Colon (tissue), 2 donors: ENCODE results near the gene RPAP3.
A peak's percentile ranks its signal among the peaks of the same experiment; 100 is the strongest.

Source experiments
- FAIRE-seq: peaks from 2 replicates; lab custom pipeline; 2012; peaks lifted over from hg19 to GRCh38; lab: Jason Lieb, UNC
- donor health status: control.
- donor health status: control.

RPAP3 gene, protein sequence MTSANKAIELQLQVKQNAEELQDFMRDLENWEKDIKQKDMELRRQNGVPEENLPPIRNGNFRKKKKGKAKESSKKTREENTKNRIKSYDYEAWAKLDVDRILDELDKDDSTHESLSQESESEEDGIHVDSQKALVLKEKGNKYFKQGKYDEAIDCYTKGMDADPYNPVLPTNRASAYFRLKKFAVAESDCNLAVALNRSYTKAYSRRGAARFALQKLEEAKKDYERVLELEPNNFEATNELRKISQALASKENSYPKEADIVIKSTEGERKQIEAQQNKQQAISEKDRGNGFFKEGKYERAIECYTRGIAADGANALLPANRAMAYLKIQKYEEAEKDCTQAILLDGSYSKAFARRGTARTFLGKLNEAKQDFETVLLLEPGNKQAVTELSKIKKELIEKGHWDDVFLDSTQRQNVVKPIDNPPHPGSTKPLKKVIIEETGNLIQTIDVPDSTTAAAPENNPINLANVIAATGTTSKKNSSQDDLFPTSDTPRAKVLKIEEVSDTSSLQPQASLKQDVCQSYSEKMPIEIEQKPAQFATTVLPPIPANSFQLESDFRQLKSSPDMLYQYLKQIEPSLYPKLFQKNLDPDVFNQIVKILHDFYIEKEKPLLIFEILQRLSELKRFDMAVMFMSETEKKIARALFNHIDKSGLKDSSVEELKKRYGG

DNA sequence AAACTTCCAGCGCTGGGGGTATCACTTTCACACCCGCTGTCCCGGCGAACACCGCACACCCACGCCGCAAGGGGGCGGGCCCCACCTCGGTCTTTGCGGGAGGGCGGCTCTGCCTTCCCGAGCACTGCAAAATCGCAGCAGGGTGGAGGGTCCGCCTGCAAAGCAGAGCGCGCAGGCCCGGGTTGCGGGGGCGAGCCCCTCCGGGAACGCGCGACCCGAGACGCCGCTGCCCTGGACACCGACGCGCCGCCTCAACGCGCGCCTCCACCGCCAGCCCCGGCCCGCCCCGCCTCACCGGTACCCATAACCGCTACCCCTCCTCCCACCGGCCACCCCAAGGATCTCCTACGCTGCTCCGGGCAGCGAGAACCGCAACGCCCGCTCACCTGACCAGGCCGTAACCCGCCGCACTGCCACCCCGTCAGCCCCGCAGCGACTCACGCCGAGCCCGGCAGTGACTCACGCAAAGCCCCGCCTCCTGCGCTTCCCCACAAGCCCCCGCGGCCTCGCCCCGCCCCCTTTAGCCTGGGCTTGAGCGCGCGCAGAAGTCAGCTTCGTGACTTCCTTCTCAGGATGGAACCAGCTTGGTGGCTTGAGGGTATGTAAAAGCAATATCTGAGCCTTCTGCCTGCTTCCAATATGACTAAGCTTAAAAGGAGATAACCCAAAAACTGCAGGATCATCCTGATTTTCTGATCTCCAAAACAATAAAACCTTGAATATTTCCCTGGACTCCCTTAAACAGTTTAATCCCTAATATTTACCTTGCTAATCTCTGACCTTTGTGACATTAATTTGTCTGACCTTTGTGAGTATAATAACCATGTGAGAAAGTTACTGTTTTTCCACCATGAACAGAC lies at the start of gene RPAP3:
RPAP3 (minus strand) TSS at position 465 of the 860 bp plus-strand sequence. CDS start 3,190 bp downstream, outside the sequence.
- FAIRE-seq, result peak; percentile 31

- FAIRE-seq, result no peak
Observed at GRCh38 chr12:47754881-47755280, 49.1 kb upstream of the RPAP3 start.

GRCh38 chr12:47754126-47754525 lies 48.3 kb upstream of the RPAP3 start:
- FAIRE-seq, result no peak

DNA sequence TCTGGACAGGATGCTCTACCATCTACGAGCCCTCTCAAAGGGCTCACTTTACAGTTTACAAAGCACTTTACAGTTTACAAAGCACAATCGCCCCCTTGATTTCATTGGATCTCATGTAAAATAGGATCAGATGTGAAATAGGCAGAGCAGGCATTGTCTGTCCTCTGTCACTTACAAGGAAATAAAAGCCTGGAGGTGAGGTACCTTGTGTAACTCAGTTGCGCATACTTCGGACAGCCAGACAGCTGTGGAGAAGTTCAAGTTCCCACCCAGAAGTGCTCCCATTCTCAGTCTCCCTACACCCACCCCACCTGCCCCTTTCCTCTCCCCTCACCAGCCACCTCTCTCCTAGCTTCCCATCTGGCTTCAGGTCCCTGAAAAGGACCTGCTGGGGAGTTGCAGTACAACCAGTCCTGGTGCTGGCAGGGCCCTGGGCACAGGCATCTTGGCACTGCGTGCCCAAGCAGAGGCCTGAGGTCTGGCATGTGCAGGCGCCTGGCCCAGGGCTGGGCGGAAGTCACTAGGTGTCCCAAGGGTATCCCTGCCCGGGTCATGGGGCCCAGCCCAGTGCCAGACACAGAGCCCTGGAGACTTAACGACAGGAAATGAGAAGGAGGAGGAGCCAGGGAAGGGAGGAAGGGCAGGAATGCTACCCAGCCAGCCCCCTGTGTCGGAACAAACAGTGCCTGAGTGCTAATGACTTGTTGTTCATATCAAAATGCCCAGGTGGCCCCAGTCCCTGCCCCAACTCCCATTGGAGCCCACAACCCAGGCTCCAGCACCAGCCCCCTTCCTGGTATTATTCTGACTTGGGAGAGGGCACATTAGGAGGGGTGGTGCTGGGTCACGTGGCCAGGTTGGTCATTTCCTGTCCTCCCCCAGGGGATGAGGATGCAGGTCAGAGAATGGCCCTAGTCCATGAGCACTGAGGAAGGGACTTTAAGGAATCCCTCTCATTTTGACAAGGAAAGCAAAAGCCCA lies 47.5 kb upstream of the RPAP3 start:
- no peak for FAIRE-seq

DNA sequence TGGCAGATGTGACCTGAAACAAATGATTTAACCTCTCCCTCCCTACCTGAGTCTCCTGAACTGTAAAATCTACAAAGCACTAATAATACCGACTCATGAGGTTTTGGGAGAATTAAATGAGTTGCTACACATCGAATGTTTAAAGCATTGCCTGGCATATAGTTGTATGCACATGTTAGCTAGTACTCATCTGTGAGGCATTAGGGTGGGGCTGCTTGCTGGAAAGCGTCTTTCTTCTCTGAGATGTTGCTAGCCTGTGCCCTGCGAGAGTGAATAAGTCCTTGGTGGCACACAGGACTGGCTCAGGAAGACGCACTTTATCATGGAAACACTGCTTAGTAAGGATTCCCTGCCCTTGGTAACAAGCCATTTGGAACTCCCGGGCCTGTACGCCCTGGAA lies 46.7 kb upstream of the RPAP3 start:
- FAIRE-seq, result no peak

DNA sequence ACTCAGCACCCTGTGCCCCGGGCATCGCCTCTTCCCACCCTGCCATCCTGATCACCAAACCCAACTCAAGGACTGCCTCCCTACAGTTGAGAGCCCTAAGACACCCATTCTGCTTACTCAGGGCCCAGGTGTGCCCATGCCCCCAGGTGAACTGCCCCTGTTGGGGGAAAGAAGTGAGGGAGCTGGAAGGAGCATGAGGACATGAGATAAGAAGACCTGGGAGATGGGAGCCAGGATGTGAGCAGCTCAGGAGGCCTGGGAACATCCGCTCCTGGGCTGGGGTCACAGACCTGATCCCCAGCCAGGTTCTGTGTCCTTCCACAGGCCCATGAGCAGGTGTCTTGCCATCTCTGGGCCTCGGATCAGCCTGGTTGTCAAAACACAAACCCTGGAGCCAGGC lies 46.3 kb upstream of the RPAP3 start:
- no peak for FAIRE-seq

DNA sequence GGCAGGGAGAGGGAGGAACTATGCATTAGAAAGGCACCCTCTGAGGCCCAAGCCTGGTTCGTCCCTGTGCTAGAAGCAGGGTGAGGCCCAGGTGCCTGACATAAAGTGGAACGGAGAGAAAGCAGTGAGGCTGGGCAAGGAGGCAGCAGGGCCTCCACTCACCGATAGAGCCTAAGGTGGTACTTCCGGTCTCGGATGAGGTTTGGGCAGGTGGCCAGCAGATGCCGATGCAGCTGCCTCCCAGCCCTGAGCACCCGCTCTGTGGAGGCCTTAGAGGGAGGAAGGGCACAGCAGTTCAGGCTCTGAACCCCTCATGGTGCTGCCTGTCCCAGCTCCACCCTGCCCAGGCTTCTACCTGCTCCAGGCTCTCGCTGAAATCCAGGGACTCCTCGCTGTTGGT lies 45.7 kb upstream of the RPAP3 start:
- no peak for FAIRE-seq

DNA sequence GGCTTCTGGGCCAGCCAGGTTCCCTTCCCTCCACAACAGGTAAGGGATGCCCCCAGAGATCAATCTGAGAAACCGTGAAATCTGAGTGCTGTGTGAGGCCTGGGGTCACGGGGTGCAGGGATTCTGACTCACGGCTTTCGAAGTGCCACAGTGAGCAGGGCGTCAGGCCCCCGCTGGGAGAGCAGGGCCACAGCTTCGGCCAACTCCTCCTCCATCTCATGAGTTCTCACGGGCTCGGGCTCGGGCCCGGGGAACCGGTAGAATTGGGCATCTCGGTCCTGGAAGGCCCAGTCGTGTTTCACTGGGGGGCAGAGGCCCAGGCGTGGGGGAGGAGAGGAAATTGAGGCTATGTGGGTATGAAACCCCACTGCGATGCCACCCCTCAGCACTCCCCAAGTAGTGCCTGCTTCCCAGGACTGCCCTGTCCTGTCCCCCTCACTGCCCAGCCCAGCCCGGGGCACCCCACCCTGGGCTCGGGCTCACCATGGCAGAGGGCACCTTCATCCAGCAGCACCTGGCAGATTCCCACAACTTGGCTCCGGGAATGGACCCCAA lies 45.2 kb upstream of the RPAP3 start:
- FAIRE-seq, result no peak

GRCh38 chr12:47750229-47750798 lies 44.5 kb upstream of the RPAP3 start:
- no peak for FAIRE-seq

- FAIRE-seq, result no peak
Observed at GRCh38 chr12:47748899-47749298, 43.1 kb upstream of the RPAP3 start.

DNA sequence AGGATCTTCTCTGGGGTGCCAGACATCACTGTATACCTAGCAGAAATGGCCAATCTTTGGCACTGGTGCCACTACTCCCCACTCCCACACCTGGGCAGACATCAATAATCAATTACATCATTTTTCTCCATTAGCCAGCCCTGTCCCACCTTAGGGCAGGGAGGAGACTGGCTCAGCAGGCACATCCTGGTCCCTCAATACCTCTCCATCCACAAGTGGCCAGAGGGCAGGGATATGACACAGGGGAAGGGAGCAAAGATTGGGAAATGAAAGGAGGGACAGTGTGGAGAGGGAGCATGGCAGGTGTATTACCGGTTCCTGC lies 42.6 kb upstream of the RPAP3 start:
- no peak for FAIRE-seq

- FAIRE-seq, result no peak
Observed at GRCh38 chr12:47747596-47748506, 42.0 kb upstream of the RPAP3 start.

GRCh38 chr12:47747126-47747525 lies 41.3 kb upstream of the RPAP3 start:
- FAIRE-seq, result no peak

DNA sequence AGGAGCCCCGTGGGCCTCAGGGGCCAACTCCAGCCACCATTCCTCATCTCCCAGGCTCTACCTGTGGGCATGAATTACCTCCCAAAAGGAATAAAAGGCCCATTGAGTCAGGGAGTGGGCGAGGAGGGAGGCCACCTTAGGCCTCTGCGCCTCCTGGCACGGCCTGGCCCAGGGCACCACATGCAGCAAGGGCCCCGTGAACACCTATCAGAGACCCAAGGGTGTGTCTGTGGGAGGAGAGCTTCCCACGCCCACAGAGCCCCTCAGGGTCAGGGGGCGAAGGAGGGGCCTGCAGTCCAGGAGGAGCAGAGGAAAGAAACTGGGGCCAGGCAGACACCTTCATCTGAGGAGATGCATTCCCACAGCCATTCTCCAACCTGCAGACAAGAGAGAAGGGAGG lies 40.7 kb upstream of the RPAP3 start:
- no peak for FAIRE-seq

GRCh38 chr12:47746073-47746472 lies 40.2 kb upstream of the RPAP3 start:
- no peak for FAIRE-seq

GRCh38 chr12:47745485-47746041 lies 39.7 kb upstream of the RPAP3 start:
- no peak for FAIRE-seq

GRCh38 chr12:47744778-47745436 lies 39.1 kb upstream of the RPAP3 start:
- FAIRE-seq, result no peak

- no peak for FAIRE-seq
Observed at GRCh38 chr12:47744005-47744651, 38.3 kb upstream of the RPAP3 start.
